ENCODE results near the gene TPM1. TPM values are rescaled to one million over a fixed set of nuclear protein-coding genes. Genes with fewer than 3 reads are reported as not detected.
"Not testable (repeated sequence)": the region's sequence is repeated elsewhere in the genome, so short reads cannot be mapped to it uniquely, and the experiment has no call there.

The TPM1 gene
- total and polyA plus RNA-seq, 2 of the 4 experiments (the other 2 are of a cell fraction) = 661 to 1,623 TPM

- 75% methylated on average over 2 of the region's 7 CpGs; no CpG with 5 or more reads in 1 of the 2 experiments for WGBS, 2 experiments (ENCODE audit: extremely low coverage in 2 of 2, insufficient read length in 1 of 2)
- Histone ChIP-seq H2BK5ac (ENCODE audit: low read depth, low read length, poor library complexity, severe bottlenecking) (peak overlapping the region; percentile 56), H3K18ac (ENCODE audit: low read depth, low read length) (peak overlapping the region; percentile 40; the same call in 1 of the 2 replicates), H3K9me3 (ENCODE audit: control insufficient read depth, insufficient read depth, low read length) (peaks cover 5% of the 10 kb centered on the region), H2BK120ac (ENCODE audit: low read depth, low read length) (peak overlapping the region; percentile 82), H3K4ac (ENCODE audit: low read depth, low read length) (peak overlapping the region; percentile 72; the same call in 1 of the 2 replicates), H3K9me1 (ENCODE audit: insufficient read depth, low read length) (peaks cover 5% of the 10 kb centered on the region), H2AFZ (replicated peaks; ENCODE audit: low read length, poor library complexity) (no peak overlapping the region), H4K20me1 (ENCODE audit: insufficient read depth, low read length) (no peaks in the 10 kb centered on the region), H2BK20ac (ENCODE audit: low read depth, low read length) (peak overlapping the region; percentile 87), H3K36me3 (ENCODE audit: control insufficient read depth, insufficient read depth, low read length) (no peaks in the 10 kb centered on the region), H3K27me3 (ENCODE audit: control insufficient read depth, insufficient read depth, low read length) (no peaks in the 10 kb centered on the region), H3K79me1 (ENCODE audit: low read depth in 1 of 2, low read length in 2 of 2) (peaks cover 0 to 7% of the 10 kb centered on the region in 2 experiments; a peak in 2 of 4 replicates), H2AK9ac (replicated peaks; ENCODE audit: low read depth, low read length, poor library complexity) (no peak overlapping the region), H3K4me3 (ENCODE audit: insufficient read depth, low read depth, low read length) (no peak overlapping the region), H2BK15ac (ENCODE audit: low read depth, low read length) (peak overlapping the region; percentile 74), H4K8ac (ENCODE audit: low read depth in 2 of 2, low read length in 2 of 2) (peak overlapping the region in 1 of 2 experiments; percentile 53; a peak in 3 of 4 replicates), H3K4me2 (ENCODE audit: low read depth, low read length) (no peak overlapping the region), H4K5ac (ENCODE audit: low read depth, low read length) (peak overlapping the region; percentile 28; the same call in 1 of the 2 replicates), H3K56ac (ENCODE audit: extremely low read depth, insufficient read depth, low read length) (no peak overlapping the region), H3K27ac (ENCODE audit: insufficient read depth, low read length) (no peak overlapping the region), H3K9ac (ENCODE audit: low read depth, low read length) (no peak overlapping the region), H4K91ac (ENCODE audit: insufficient read depth, low read depth, low read length) (peak overlapping the region; percentile 78; the same call in 1 of the 2 replicates), H3K4me1 (ENCODE audit: control insufficient read depth, insufficient read depth, low read length) (peaks cover 9% of the 10 kb centered on the region), H3K14ac (replicated peaks; ENCODE audit: low read depth, low read length) (no peak overlapping the region), H2AK5ac (ENCODE audit: low read depth, low read length) (peak overlapping the region; percentile 46; the same call in 1 of the 2 replicates), H3K23ac (ENCODE audit: low read depth, low read length) (no peak overlapping the region)
- dilution Hi-C loops (cut with HindIII; ENCODE audit: low sequenced_read_pairs, unreplicated experiment) = no loop called here
- TF ChIP-seq RFX5 (IDR thresholded peaks at IDR 0.05; ENCODE audit: low read depth, low read length) (no peak), CEBPB (IDR thresholded peaks at IDR 0.05; ENCODE audit: low read depth, low read length) (peak; percentile 75)
- in situ Hi-C loops (cut with MboI; ENCODE audit: low sequenced_read_pairs) = no loop called here
- CTCF ChIA-PET = interaction anchor here (1.2 kb wide), 1 partner anchor 11 kb away, joined by 5 read pairs; no protein-coding TSS in a partner anchor
- intact Hi-C loops (cut with micrococcal nuclease) = no loop called here
- ATAC-seq (ENCODE audit: low read depth) = no peak
- no TSS peak for BruUV-seq (replicated peaks)
- POLR2A ChIA-PET (ENCODE audit: unreplicated experiment) = no interaction called here
- DNase-seq = peak; percentile 53
Observed at GRCh38 chr15:63104727-63105126, 62.2 kb downstream of the TPM1 start.

GRCh38 chr15:63105354-63105753 lies 62.8 kb downstream of the TPM1 start:
- in situ Hi-C loops (cut with MboI; ENCODE audit: low sequenced_read_pairs); H3K27ac ChIP-seq (ENCODE audit: insufficient read depth, low read length); POLR2A ChIA-PET (ENCODE audit: unreplicated experiment): not testable (repeated sequence)

More at GRCh38 chr15:63105354-63105753, 62.8 kb downstream of the TPM1 start:
- H3K36me3 ChIP-seq (ENCODE audit: control insufficient read depth, insufficient read depth, low read length); H3K23ac ChIP-seq (ENCODE audit: low read depth, low read length); H3K9me1 ChIP-seq (ENCODE audit: insufficient read depth, low read length); ATAC-seq (ENCODE audit: low read depth); CTCF ChIA-PET; H4K20me1 ChIP-seq (ENCODE audit: insufficient read depth, low read length); H3K4me2 ChIP-seq (ENCODE audit: low read depth, low read length); H3K9ac ChIP-seq (ENCODE audit: low read depth, low read length); H3K4me1 ChIP-seq (ENCODE audit: control insufficient read depth, insufficient read depth, low read length); H3K27me3 ChIP-seq (ENCODE audit: control insufficient read depth, insufficient read depth, low read length); BruUV-seq (replicated peaks); H4K5ac ChIP-seq (ENCODE audit: low read depth, low read length); H3K79me1 ChIP-seq (ENCODE audit: low read depth in 1 of 2, low read length in 2 of 2); H3K4me3 ChIP-seq (ENCODE audit: insufficient read depth, low read depth, low read length); H3K18ac ChIP-seq (ENCODE audit: low read depth, low read length); dilution Hi-C loops (cut with HindIII; ENCODE audit: low sequenced_read_pairs, unreplicated experiment); H3K56ac ChIP-seq (ENCODE audit: extremely low read depth, insufficient read depth, low read length); H2AK9ac ChIP-seq (replicated peaks; ENCODE audit: low read depth, low read length, poor library complexity); DNase-seq; intact Hi-C loops (cut with micrococcal nuclease); H3K9me3 ChIP-seq (ENCODE audit: control insufficient read depth, insufficient read depth, low read length); H2AFZ ChIP-seq (replicated peaks; ENCODE audit: low read length, poor library complexity); H3K14ac ChIP-seq (replicated peaks; ENCODE audit: low read depth, low read length): not testable (repeated sequence)
- WGBS, 2 experiments (ENCODE audit: extremely low coverage in 2 of 2, insufficient read length in 1 of 2) = 87% methylated on average over 5 of the region's 8 CpGs; no CpG with 5 or more reads in 1 of the 2 experiments
- Histone ChIP-seq H2AK5ac (ENCODE audit: low read depth, low read length) (peak overlapping the region; percentile 99), H3K4ac (ENCODE audit: low read depth, low read length) (peak overlapping the region; percentile 72; the same call in 1 of the 2 replicates), H2BK5ac (ENCODE audit: low read depth, low read length, poor library complexity, severe bottlenecking) (peak overlapping the region; percentile 56), H2BK20ac (ENCODE audit: low read depth, low read length) (peak overlapping the region; percentile 87), H2BK15ac (ENCODE audit: low read depth, low read length) (0 out of 3 replicates have a peak overlapping the region, but pooled peaks have one; percentile 80), H2BK120ac (ENCODE audit: low read depth, low read length) (peak overlapping the region; percentile 96), H4K91ac (ENCODE audit: insufficient read depth, low read depth, low read length) (peak overlapping the region; percentile 78), H4K8ac (ENCODE audit: low read depth in 2 of 2, low read length in 2 of 2) (peak overlapping the region in 1 of 2 experiments; percentile 53; a peak in 1 of 4 replicates)
